ENCODE data around the gene GPC4. TPM values are rescaled to one million over a fixed set of nuclear protein-coding genes. Genes with fewer than 3 reads are reported as not detected.
A peak's percentile ranks its signal among the peaks of the same experiment; 100 is the strongest.

Gene GPC4
- total and polyA plus RNA-seq, 9 of the 15 experiments (the other 6 are each of a cell fraction or from before 2014, with no cell fraction given), result 0.11 TPM; not detected in 8

- CTCF ChIA-PET (ENCODE audit: low intra/inter-chr PET ratio), result no interaction called here
- H3K4me3 ChIP-seq, result no peak overlapping the region
- H3K27me3 ChIP-seq (ENCODE audit: control insufficient read depth in 2 of 2, insufficient read depth in 2 of 2, low read length in 2 of 2), result no peaks in the 10 kb centered on the region
- intact Hi-C loops (cut with micrococcal nuclease) (no loop called here), in situ Hi-C loops (cut with MboI) (no loop called here)
- FAIRE-seq (no peak), DNase-seq (ENCODE audit: extremely low read depth in 1 of 4, low spot score in 3 of 4) (peak in 2 of 4 experiments; percentile 6 to 7), ATAC-seq (no peak)
- no peak overlapping the region for H2AFZ ChIP-seq (ENCODE audit: low read depth, low read length)
- TF ChIP-seq TAF15 (IDR thresholded peaks at IDR 0.05; ENCODE audit: low read depth, low read length), result no peak
- no peak for TF ChIP-seq BRCA1 (IDR thresholded peaks at IDR 0.05)
- TF ChIP-seq BRCA1 (CRISPR knock-in tag; IDR thresholded peaks at IDR 0.05), result no peak
- TF ChIP-seq, protein P1, sequence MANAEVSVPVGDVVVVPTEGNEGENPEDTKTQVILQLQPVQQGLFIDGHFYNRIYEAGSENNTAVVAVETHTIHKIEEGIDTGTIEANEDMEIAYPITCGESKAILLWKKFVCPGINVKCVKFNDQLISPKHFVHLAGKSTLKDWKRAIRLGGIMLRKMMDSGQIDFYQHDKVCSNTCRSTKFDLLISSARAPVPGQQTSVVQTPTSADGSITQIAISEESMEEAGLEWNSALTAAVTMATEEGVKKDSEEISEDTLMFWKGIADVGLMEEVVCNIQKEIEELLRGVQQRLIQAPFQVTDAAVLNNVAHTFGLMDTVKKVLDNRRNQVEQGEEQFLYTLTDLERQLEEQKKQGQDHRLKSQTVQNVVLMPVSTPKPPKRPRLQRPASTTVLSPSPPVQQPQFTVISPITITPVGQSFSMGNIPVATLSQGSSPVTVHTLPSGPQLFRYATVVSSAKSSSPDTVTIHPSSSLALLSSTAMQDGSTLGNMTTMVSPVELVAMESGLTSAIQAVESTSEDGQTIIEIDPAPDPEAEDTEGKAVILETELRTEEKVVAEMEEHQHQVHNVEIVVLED (CRISPR knock-in tag; IDR thresholded peaks at IDR 0.05), result no peak
- no peak for TF ChIP-seq POLR2AphosphoS2 (IDR thresholded peaks at IDR 0.05; ENCODE audit: low read length)
- TF ChIP-seq KLF13 (tag; IDR thresholded peaks at IDR 0.05; ENCODE audit: borderline replicate concordance, low read depth), result no peak
- no peak for TF ChIP-seq TBL1XR1 (IDR thresholded peaks at IDR 0.05; ENCODE audit: low read length in 2 of 2)
- TF ChIP-seq L3MBTL2 (IDR thresholded peaks at IDR 0.05), result no peak
- TF ChIP-seq NELFE (IDR thresholded peaks at IDR 0.05; ENCODE audit: insufficient read depth, insufficient read length), result no peak
- no peak for TF ChIP-seq RCOR1 (IDR thresholded peaks at IDR 0.05; ENCODE audit: borderline replicate concordance in 1 of 2, low read depth in 2 of 2, low read length in 2 of 2)
- TF ChIP-seq BRD9 (IDR thresholded peaks at IDR 0.05; ENCODE audit: low read depth, partially characterized antibody), result no peak
- no peak for TF ChIP-seq ARNT (IDR thresholded peaks at IDR 0.05)
- TF ChIP-seq GTF2F1 (IDR thresholded peaks at IDR 0.05; ENCODE audit: low read depth, low read length), result no peak
- TF ChIP-seq, protein P2, sequence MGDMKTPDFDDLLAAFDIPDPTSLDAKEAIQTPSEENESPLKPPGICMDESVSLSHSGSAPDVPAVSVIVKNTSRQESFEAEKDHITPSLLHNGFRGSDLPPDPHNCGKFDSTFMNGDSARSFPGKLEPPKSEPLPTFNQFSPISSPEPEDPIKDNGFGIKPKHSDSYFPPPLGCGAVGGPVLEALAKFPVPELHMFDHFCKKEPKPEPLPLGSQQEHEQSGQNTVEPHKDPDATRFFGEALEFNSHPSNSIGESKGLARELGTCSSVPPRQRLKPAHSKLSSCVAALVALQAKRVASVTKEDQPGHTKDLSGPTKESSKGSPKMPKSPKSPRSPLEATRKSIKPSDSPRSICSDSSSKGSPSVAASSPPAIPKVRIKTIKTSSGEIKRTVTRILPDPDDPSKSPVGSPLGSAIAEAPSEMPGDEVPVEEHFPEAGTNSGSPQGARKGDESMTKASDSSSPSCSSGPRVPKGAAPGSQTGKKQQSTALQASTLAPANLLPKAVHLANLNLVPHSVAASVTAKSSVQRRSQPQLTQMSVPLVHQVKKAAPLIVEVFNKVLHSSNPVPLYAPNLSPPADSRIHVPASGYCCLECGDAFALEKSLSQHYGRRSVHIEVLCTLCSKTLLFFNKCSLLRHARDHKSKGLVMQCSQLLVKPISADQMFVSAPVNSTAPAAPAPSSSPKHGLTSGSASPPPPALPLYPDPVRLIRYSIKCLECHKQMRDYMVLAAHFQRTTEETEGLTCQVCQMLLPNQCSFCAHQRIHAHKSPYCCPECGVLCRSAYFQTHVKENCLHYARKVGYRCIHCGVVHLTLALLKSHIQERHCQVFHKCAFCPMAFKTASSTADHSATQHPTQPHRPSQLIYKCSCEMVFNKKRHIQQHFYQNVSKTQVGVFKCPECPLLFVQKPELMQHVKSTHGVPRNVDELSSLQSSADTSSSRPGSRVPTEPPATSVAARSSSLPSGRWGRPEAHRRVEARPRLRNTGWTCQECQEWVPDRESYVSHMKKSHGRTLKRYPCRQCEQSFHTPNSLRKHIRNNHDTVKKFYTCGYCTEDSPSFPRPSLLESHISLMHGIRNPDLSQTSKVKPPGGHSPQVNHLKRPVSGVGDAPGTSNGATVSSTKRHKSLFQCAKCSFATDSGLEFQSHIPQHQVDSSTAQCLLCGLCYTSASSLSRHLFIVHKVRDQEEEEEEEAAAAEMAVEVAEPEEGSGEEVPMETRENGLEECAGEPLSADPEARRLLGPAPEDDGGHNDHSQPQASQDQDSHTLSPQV (IDR thresholded peaks at IDR 0.05), result no peak
- no peak for TF ChIP-seq SOX6 (IDR thresholded peaks at IDR 0.05)
- no peaks in the 10 kb centered on the region for H3K9me3 ChIP-seq (replicated peaks; ENCODE audit: control insufficient read depth, insufficient read depth, low read depth, low read length)
- H4K20me1 ChIP-seq (replicated peaks; ENCODE audit: control insufficient read depth, insufficient read depth, low read length), result no peaks in the 10 kb centered on the region
- H3K9ac ChIP-seq (ENCODE audit: insufficient read depth in 1 of 2, low read depth in 2 of 2, low read length in 2 of 2), result no peak overlapping the region
- no peaks in the 10 kb centered on the region for H3K36me3 ChIP-seq (ENCODE audit: control insufficient read depth, insufficient read depth, low read length)
- H3K27ac ChIP-seq (ENCODE audit: extremely low read depth, low read depth, low read length), result no peak overlapping the region
- POLR2A ChIA-PET, result no interaction called here
- no peaks in the 10 kb centered on the region for H3K4me1 ChIP-seq (replicated peaks in 1 of 2; ENCODE audit: control insufficient read depth in 2 of 2, insufficient read depth in 2 of 2, low read length in 2 of 2)
- H3K9me1 ChIP-seq (ENCODE audit: control insufficient read depth, insufficient read depth, low read length), result no peaks in the 10 kb centered on the region
- no peaks in the 10 kb centered on the region for H3K79me2 ChIP-seq (ENCODE audit: control insufficient read depth, insufficient read depth, low read length)
- under 1% methylated on average over 11 of the region's 13 CpGs for WGBS (ENCODE audit: insufficient coverage, low coverage, missing lambda C conversion rate)
- BruUV-seq (replicated peaks), result no TSS peak
- no peak overlapping the region for H3K4me2 ChIP-seq (ENCODE audit: insufficient read depth, low read length)
These were observed 107.4 kb downstream of the GPC4 start for GRCh38 chrX:133307637-133308498.

Data from K562 (cell line).